NCI-H1436 treated with DMSO at 0.1 percent for 48 hours (cell line): ENCODE measurements around the gene AP3S1.
"Not testable (repeated sequence)": the region's sequence is repeated elsewhere in the genome, so short reads cannot be mapped to it uniquely, and the experiment has no call there.

Experiments used
- DNase-seq: peaks from one replicate; lab custom pipeline; 2025; lab: John Stamatoyannopoulos, UW

AP3S1 gene

DNA sequence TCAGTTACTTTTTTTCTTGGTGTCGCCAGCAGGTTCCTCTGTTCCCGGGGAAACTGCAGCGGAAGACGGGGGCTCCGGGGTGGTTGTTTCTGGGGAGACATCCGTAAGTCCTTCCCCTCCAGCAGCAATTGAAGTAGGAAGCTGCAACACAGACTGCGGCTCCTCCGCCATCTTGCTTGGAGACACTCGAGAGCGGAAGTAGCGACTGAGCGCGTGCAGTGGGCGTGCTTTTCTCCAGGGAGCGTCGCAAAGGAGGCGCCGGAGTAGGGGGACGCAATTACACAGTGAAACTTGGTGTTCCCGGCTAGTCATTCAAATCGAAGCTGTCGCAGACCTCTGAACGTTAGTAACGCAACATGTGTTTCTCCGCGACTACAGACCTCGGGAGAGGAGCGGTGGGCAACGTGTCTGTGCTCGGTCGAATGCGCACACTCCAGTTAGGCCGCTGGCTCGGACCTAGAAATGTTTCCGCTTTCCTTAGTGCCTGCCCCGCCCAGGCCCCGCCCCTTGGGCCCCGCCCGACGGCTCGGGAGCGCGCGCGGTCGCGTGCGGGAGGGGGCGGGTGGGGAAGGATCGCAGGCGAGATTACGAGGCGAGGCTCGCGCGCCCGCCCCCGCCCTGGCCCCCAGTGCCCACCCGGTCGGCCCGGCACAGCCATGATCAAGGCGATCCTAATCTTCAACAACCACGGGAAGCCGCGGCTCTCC, at the start of gene AP3S1, which contains the start of gene ATG12:
Gene AP3S1 (plus strand): TSS at position 554 of the 707 bp plus-strand sequence. CDS start 103 bp downstream, at position 657.
Gene ATG12 (minus strand): TSS at position 184 of the 707 bp plus-strand sequence. CDS start 13 bp downstream, at position 171.
- DNase-seq: peak; percentile 70

GRCh38 chr5:115795700-115796099, 46.0 kb upstream of the AP3S1 start:
- no peak for DNase-seq

- no peak for DNase-seq
Measured at GRCh38 chr5:115796656-115797055, 45.1 kb upstream of the AP3S1 start.

- no peak for DNase-seq
Measured at GRCh38 chr5:115798252-115798651, 43.5 kb upstream of the AP3S1 start.

- no peak for DNase-seq
Measured at GRCh38 chr5:115800108-115800507, 41.6 kb upstream of the AP3S1 start.

GRCh38 chr5:115801152-115801551, 40.6 kb upstream of the AP3S1 start:
- DNase-seq: no peak

- no peak for DNase-seq
Measured at GRCh38 chr5:115801984-115802383, 39.8 kb upstream of the AP3S1 start.

GRCh38 chr5:115806986-115807653, 34.6 kb upstream of the AP3S1 start:
- no peak for DNase-seq

GRCh38 chr5:115807654-115808052, 34.1 kb upstream of the AP3S1 start:
- no peak for DNase-seq

- not testable (repeated sequence) for DNase-seq
Measured at GRCh38 chr5:115808066-115808465, 33.7 kb upstream of the AP3S1 start.

- no peak for DNase-seq
Measured at GRCh38 chr5:115809946-115810345, 31.8 kb upstream of the AP3S1 start.

DNA sequence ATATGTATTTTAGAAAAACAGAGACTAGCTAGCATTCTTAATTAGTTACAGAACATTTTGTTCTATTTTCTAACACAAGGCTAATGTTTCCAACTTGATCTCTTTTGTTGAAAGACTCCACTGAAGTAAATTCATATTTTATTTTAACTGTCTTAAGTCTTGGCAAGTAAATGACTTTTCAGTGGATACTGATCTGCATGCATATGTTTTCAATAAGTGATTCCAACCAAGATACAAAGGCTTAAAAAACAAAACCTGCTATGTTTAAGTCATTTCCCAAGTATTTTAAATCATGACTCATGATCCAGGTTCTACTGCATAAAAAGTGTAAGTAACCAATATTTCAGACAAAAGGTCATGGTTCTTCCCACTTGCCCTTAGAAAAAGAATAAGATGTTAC, 31.0 kb upstream of the AP3S1 start:
- no peak for DNase-seq

GRCh38 chr5:115811406-115811805, 30.3 kb upstream of the AP3S1 start:
- no peak for DNase-seq

DNA sequence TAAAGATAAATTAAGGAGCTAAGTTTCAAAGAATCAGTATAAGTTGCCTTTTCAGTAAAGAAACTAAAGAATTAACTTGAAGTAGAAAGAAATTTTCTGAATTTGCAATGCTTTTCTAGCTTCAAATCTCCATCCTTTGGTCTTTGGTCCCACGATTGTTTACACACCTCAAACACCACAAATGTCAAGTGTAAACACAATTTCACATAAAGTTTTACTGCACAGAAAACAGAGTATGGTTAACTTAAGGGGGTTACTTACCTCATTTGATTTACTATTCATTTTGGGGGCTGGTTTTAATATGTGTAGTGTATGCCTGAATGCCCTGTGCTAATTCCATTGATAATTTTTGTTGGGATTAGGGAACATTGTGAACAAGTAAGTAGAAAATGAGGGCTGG, 29.4 kb upstream of the AP3S1 start:
- no peak for DNase-seq

DNA sequence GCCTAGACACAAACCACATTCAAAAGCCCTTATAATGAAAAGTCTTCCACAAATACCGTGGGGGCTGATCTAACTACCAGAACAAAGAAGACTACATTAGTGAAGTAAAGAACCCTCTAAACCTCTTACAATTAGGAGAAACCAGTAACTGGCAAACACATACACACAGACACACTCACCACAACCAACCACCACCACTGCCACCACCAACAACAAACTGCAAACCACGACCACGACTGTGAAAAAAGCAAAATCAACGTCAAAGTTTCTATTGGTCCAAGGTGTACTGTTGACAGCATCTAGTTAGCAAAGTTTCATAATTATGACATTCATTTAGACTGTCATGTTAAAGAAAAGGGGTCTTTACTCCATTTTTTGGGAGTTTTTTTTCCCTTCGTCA, 28.0 kb upstream of the AP3S1 start:
- no peak for DNase-seq

- no peak for DNase-seq
Measured at GRCh38 chr5:115815006-115815692, 26.6 kb upstream of the AP3S1 start.

DNA sequence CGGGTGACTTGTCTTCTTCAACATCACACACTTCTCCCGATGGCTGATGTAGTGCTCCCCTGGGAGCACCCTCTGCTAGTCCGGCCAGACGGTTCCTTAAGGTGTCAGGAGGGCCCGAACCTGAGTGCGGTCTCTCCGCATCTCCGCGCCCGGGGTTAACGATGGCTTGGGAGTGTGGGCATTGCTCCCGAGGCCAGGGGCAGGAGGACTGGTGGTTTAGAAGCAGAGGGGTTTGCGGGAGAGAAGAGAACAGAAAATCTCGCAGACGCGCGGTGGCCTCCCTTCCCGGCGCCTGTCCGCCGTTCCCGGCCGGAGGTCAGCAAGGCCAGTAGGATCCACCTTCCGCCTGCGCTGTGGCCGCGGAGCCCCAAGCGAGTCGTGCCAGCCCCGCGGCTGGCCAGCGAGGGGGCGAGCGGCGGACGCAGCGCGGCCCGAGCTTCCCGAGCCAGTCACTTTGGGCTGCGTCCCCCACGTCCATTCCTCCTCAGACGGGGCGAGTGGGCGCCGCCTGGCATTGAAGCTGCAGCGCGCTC, 26.0 kb upstream of the AP3S1 start:
- no peak for DNase-seq

- no peak for DNase-seq
Measured at GRCh38 chr5:115816226-115817081, 25.3 kb upstream of the AP3S1 start, which contains the start of gene CDO1. CDO1 (minus strand) TSS chr5:115816659; CDS start chr5:115816397, 262 bp downstream.

DNA sequence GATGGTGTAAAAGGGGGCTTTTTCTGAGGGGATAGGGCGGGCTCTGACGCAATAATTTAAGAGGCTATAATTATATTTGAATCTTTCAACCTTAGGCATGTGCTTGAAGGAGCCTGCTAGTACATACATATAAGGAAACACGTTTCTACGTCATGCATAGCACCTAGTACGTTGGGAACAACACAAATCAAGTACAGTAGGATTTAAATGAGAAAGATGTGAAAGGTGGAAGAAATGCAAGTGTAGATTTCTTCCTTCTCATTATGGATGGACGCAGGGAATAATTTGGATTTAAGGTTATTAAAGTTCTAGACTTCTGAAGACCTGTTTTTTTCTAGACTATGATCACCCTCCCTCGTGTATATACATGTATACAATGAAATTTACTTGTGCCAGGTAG, 24.3 kb upstream of the AP3S1 start:
- DNase-seq: no peak

DNA sequence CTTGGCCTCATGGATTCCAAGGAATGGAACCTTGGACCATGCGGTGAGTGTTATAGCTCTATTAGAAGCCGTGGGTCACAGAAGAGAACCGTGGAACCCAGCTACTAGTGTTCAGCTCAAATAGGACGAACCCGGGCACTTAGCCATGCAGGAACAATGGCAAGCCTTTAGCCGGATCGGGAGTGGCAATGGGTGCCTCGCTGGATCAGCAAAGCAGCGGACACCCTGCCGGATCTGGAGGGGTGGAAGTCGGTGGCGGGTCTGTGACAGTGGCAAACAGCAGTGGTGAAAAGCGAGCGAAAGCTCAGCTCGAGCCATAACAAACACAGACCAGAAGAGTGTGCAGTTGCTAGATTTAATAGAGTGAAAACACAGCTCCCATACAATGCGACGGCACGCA, 22.9 kb upstream of the AP3S1 start:
- DNase-seq: no peak

GRCh38 chr5:115820846-115821245, 20.9 kb upstream of the AP3S1 start:
- no peak for DNase-seq

GRCh38 chr5:115824983-115825382, 16.8 kb upstream of the AP3S1 start:
- DNase-seq: not testable (repeated sequence)
